Measurements from ENCODE around the gene EXOC4. TPM values are rescaled to one million over a fixed set of nuclear protein-coding genes. Genes with fewer than 3 reads are reported as not detected.

Gene EXOC4
- total and polyA plus RNA-seq, 2 of the 8 experiments (the other 6 are each of a cell fraction or from before 2014, with no cell fraction given), result 27.0 to 67.3 TPM

DNA sequence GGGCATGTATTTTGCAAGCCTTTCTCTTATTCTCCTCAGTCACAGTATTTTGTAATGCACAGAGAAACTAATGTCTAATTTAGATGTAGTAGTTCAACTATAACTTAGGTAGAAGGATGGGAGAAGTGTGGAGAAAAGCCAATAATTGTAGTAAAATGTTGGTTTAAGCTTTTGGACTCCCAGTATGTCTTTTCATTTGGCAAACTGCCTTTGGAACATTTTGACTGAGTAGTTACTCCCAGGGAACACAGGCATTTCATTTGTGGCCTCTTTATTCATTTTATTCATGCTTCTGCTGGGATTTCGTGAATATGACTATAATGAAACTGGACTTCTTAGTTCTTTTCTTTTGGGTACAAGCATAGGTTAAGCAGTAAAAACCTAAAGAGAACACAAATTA is 79.0 kb downstream of the EXOC4 start:
- no peak overlapping the region for H3K23ac ChIP-seq (ENCODE audit: insufficient read length)
- no peaks in the 10 kb centered on the region for H3K27me3 ChIP-seq (replicated peaks in 1 of 4; ENCODE audit: control insufficient read depth in 3 of 4, extremely low read depth in 1 of 4, insufficient read depth in 3 of 4, low read length in 3 of 4)
- H3K27ac ChIP-seq (ENCODE audit: low read depth, low read length), result no peak overlapping the region
- DNase-seq (ENCODE audit: low read depth in 1 of 2, low spot score in 2 of 2) (no peak), FAIRE-seq (no peak)
- H3K56ac ChIP-seq (replicated peaks; ENCODE audit: insufficient read length, low read depth, low read length), result no peak overlapping the region
- H3K9me3 ChIP-seq (ENCODE audit: insufficient read depth in 2 of 2, low read depth in 1 of 2, low read length in 1 of 2), result peaks cover 3% of the 10 kb centered on the region in 2 experiments
- TF ChIP-seq ZNF274 (IDR thresholded peaks at IDR 0.05; ENCODE audit: borderline replicate concordance, extremely low read depth, low read length), result no peak
- TF ChIP-seq TBP (IDR thresholded peaks at IDR 0.05; ENCODE audit: low read depth, low read length), result no peak
- TF ChIP-seq KDM4A (IDR thresholded peaks at IDR 0.05; ENCODE audit: low read depth, low read length, severe bottlenecking), result no peak
- no peak for TF ChIP-seq KDM5A (IDR thresholded peaks at IDR 0.05; ENCODE audit: low read length)
- no peak for TF ChIP-seq RFX5 (IDR thresholded peaks at IDR 0.05; ENCODE audit: borderline replicate concordance, low read depth, low read length)
- no peak for TF ChIP-seq RXRA (IDR thresholded peaks at IDR 0.05; ENCODE audit: insufficient read depth, low read depth, low read length)
- H3K23me2 ChIP-seq (ENCODE audit: low read depth, low read length), result no peaks in the 10 kb centered on the region
- no peak overlapping the region for H3K4me2 ChIP-seq (ENCODE audit: insufficient read depth in 1 of 2, low read depth in 2 of 2, low read length in 2 of 2)
- no peak overlapping the region for H2BK5ac ChIP-seq (ENCODE audit: low read depth, low read length)
- H3K4me1 ChIP-seq (replicated peaks in 1 of 4; ENCODE audit: control insufficient read depth in 3 of 4, insufficient read depth in 4 of 4, low read length in 3 of 4), result peaks cover 0 to 10% (median 3%) of the 10 kb centered on the region in 4 experiments; a peak in 5 of 7 replicates
- no peak overlapping the region for H4K91ac ChIP-seq (replicated peaks; ENCODE audit: insufficient read length, low read length)
- H4K20me1 ChIP-seq (replicated peaks in 1 of 2; ENCODE audit: control insufficient read depth in 1 of 2, insufficient read depth in 2 of 2, low read length in 2 of 2), result no peaks in the 10 kb centered on the region
- no peak overlapping the region for H3K9ac ChIP-seq (replicated peaks in 1 of 4; ENCODE audit: extremely low read depth in 1 of 4, low read depth in 3 of 4, low read length in 3 of 4)
- H4K8ac ChIP-seq (ENCODE audit: extremely low read depth, insufficient read depth, low read length), result no peak overlapping the region
- no peak overlapping the region for H3K4ac ChIP-seq (replicated peaks; ENCODE audit: insufficient read length, low read depth, low read length)
- no peak overlapping the region for H2BK15ac ChIP-seq (ENCODE audit: low read length)
- 0 out of 2 replicates have a peak, but pooled peaks cover 2% of the 10 kb centered on the region for H3K79me1 ChIP-seq (ENCODE audit: low read depth, low read length)
- ChIA-PET POLR2A (ENCODE audit: partially characterized antibody) (no interaction called here), CTCF (ENCODE audit: partially characterized antibody) (no interaction called here)
- no peak overlapping the region for H4K5ac ChIP-seq (ENCODE audit: insufficient read length, low read depth, low read length)
- peaks cover 0 to 3% (median 2%) of the 10 kb centered on the region in 4 experiments; a peak in 3 of 8 replicates for H3K36me3 ChIP-seq (ENCODE audit: control insufficient read depth in 2 of 4, insufficient read depth in 4 of 4, low read length in 3 of 4)
- no peak overlapping the region for H3K4me3 ChIP-seq (ENCODE audit: extremely low read depth in 1 of 4, insufficient read depth in 2 of 4, low read depth in 3 of 4, low read length in 4 of 4)
- no peak overlapping the region for H3K14ac ChIP-seq (ENCODE audit: insufficient read length)
- no peak overlapping the region for H2AK5ac ChIP-seq (ENCODE audit: low read depth, low read length)
- H3K79me2 ChIP-seq (ENCODE audit: control insufficient read depth in 1 of 2, insufficient read depth in 2 of 2, low read length in 2 of 2), result no peaks in the 10 kb centered on the region; a peak in 1 of 4 replicates
- H2AFZ ChIP-seq (ENCODE audit: low read length), result no peak overlapping the region
- no peak overlapping the region for H3K18ac ChIP-seq (ENCODE audit: extremely low read depth, low read length)
- H2BK12ac ChIP-seq (ENCODE audit: low read depth, low read length), result no peak overlapping the region
- H2BK20ac ChIP-seq (ENCODE audit: low read length), result no peak overlapping the region
- H2BK120ac ChIP-seq (replicated peaks; ENCODE audit: low read depth, low read length), result no peak overlapping the region
- 89% methylated on average over 1 of the region's 1 CpG; no CpG with 5 or more reads in 1 of the 2 experiments for WGBS, 2 experiments (ENCODE audit: extremely low coverage in 1 of 2, insufficient coverage in 1 of 2, insufficient read length in 1 of 2, insufficient replicate concordance in 2 of 2, low coverage in 1 of 2, low lambda C conversion rate in 2 of 2, missing lambda C conversion rate in 1 of 2)
